ENCODE measurements around the gene OVOL1.

GRCh38 chr11:65739022-65739421, 47.8 kb upstream of the OVOL1 start:
- TF ChIP-seq HDAC6 (IDR thresholded peaks at IDR 0.05; ENCODE audit: low read depth, low read length) (no peak), CTCF (IDR thresholded peaks at IDR 0.05; ENCODE audit: control extremely low read depth in 1 of 3, insufficient read depth in 1 of 3, low read depth in 1 of 3, low read length in 3 of 3) (no peak), POLR2A (IDR thresholded peaks at IDR 0.05; ENCODE audit: control extremely low read depth in 1 of 2, low read depth in 2 of 2, low read length in 2 of 2) (no peak), BACH1 (IDR thresholded peaks at IDR 0.05; ENCODE audit: low read length) (no peak)
